Measurements from ENCODE around the gene WDFY4.
"Not testable (repeated sequence)": the region's sequence is repeated elsewhere in the genome, so short reads cannot be mapped to it uniquely, and the experiment has no call there.

Gene WDFY4, protein sequence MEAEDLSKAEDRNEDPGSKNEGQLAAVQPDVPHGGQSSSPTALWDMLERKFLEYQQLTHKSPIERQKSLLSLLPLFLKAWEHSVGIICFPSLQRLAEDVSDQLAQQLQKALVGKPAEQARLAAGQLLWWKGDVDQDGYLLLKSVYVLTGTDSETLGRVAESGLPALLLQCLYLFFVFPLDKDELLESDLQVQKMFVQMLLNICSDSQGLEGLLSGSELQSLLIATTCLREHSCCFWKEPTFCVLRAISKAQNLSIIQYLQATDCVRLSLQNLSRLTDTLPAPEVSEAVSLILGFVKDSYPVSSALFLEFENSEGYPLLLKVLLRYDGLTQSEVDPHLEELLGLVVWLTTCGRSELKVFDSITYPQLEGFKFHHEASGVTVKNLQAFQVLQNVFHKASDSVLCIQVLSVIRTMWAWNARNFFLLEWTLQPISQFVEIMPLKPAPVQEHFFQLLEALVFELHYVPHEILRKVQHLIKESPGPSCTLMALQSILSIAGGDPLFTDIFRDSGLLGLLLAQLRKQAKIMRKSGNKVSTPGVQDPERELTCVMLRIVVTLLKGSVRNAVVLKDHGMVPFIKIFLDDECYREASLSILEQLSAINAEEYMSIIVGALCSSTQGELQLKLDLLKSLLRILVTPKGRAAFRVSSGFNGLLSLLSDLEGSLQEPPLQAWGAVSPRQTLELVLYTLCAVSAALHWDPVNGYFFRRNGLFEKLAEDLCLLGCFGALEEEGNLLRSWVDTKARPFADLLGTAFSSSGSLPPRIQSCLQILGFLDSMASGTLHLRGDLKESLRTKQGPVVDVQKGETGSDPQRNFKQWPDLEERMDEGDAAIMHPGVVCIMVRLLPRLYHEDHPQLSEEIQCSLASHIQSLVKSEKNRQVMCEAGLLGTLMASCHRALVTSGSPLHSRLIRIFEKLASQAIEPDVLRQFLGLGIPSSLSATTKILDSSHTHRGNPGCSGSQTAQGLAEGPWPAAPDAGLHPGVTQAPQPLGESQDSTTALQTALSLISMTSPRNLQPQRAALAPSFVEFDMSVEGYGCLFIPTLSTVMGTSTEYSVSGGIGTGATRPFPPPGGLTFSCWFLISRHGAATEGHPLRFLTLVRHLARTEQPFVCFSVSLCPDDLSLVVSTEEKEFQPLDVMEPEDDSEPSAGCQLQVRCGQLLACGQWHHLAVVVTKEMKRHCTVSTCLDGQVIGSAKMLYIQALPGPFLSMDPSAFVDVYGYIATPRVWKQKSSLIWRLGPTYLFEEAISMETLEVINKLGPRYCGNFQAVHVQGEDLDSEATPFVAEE (N-terminal part only)

GRCh38 chr10:48684792-48685623 lies at the start of gene WDFY4:
WDFY4 (plus strand) TSS chr10:48684873; CDS start chr10:48709733, 24,860 bp downstream.
- peak; percentile 79 to 81 for DNase-seq

- no peak for DNase-seq
Observed at GRCh38 chr10:48634984-48635557, 49.6 kb upstream of the WDFY4 start.

DNA sequence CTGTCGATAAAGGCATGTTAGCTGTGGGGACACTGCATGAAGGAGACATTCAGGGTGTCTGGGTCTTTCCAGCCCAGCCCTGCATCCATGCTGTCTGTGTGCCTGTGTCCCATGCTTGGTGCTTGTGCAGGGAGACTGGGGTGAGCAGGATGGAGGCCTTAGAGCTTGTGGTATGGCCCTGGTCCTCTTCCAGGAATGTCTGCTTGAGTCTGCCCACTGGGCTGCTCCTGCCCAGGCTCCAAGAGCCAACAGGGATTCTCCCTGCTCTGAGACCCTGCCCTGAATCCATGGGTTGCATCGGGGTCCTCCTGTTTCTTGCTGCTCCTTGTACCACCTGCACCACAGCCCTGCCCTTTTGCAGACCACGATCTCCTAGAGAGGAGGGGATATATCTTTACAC lies 48.4 kb upstream of the WDFY4 start:
- DNase-seq, result no peak

DNA sequence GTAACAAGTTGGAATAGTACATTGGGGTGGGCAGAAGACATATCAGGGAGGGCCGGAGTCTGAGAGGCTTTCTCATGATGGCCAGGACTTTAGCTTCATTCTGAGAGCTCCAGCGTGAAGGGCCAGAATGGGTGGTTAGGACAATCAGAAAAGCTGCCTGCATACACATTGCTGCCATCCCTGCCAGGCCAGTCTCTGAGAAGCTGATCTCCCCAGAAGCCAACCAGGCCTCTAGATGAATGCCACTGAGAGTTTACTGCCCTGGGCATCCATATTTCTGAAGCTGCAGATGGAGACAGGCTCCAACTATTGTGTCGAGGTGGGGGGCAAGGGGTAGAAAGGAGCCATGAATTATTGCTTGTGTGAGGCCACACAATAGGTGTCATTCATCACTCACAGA lies 47.8 kb upstream of the WDFY4 start:
- no peak for DNase-seq

GRCh38 chr10:48638158-48638557 lies 46.5 kb upstream of the WDFY4 start:
- DNase-seq, result no peak

DNA sequence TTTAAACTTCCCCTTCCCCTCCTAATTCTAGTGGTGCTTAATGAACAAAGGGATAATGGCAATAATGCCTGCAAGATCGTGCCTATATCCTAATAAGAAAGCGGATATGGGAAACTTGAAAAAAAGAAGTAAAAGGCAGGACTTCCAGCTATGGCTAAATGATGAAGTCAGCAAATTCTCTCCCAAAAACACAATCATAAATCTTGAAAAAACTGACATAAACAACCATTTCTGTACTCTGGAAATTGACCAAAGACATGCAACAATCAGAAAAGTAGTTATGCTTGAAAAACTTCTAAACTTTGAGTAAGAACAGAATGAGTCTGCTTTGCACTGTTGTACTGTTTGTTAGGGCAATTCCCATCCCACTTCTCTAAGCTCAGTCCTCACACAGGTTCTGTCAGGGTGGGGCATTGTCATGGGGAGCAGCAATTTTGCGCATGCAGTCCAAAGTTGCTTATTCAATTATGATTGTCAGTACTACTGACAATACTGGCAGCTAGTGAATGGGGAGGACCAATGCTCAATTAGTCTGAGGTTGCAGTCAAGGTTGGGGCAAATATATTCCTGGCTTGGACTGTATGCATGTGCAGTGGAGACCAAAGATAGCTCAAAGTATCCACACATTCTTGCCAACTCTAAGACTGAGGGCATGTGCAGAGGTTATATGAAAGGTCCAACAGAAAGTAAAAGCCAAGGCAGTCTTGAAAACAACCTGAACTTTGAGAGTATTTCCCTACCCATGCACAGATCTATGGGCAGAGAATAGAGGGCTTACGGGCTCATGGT lies 45.7 kb upstream of the WDFY4 start:
- no peak for DNase-seq

- peak in 1 of 2 donors; percentile 61 for DNase-seq
Observed at GRCh38 chr10:48639632-48640031, 45.0 kb upstream of the WDFY4 start.

DNA sequence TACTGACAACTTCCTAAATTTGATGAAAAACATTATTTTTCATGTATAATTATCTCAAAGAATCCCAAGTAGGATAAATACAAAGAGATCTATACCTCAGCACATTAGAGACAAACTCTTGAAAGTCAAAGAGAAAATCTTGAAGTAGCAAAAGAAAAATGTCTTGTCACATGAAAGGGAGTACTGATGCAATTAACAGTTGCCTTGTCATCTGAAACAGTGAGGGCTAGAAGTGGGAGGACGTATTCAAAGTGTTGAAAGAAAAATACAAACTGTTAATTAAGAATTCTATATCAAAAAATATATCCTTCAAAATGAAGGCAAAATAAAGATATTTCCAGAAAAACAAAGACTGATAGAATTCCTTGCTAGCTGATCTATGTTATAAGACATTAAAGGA lies 44.3 kb upstream of the WDFY4 start:
- DNase-seq, result no peak

DNA sequence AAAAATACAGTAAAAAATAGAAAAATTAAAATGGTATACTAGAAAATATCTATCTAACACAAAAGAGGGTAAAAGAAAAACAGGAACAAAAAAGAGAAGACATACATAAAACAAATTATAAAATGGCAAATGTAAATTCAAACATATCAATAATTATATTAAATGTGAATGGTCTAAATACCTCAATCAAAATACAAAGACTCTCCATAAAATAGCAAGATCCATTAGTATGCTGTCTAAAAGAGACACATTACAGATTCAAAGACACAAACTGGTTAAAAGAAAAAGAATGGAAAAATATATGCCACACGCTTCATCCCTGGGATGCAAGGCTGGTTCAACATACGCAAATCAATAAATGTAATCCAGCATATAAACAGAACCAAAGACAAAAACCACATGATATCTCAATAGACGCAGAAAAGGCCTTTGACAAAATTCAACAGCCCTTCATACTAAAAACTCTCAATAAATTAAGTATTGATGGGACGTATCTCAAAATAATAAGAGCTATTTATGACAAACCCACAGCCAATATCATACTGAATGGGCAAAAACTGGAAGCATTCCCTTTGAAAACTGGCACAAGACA lies 43.5 kb upstream of the WDFY4 start:
- DNase-seq, result not testable (repeated sequence)

DNA sequence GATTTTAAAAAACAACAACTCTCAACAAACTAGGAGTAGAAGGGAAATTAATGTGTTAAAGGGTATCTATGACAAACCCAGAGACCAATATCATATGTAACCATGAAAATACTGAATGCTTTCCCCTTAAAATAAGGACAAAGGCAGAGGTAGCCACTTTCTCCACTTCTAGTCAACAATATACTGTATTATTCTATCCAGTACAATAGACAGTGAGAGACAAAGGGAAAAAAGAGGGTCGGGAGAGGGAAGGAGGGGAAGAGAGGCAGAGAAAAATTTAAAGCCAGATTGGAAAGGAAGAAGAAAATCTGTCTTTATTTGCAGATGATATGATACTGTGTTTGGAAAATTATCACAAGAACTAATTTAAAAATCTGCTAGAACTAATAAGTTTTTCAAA lies 39.1 kb upstream of the WDFY4 start:
- no peak for DNase-seq

DNA sequence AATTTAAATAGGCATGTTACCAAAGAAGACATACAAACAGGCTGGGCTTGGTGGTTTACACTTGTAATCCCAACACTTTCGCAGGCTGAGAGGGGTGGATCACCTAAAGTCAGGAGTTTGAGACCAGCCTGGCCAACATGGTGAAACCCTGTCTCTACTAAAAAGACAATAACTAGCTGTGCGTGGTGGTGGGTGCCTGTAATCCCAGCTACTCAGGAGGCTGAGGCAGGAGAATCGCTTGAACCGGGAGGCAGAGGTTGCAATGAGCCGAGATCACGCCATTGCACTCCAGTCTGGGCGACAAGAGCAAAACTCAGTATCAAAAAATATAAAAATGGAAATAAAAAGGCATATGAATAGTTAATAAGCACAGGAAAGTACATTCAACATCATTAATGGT lies 37.6 kb upstream of the WDFY4 start:
- DNase-seq, result not testable (repeated sequence)

DNA sequence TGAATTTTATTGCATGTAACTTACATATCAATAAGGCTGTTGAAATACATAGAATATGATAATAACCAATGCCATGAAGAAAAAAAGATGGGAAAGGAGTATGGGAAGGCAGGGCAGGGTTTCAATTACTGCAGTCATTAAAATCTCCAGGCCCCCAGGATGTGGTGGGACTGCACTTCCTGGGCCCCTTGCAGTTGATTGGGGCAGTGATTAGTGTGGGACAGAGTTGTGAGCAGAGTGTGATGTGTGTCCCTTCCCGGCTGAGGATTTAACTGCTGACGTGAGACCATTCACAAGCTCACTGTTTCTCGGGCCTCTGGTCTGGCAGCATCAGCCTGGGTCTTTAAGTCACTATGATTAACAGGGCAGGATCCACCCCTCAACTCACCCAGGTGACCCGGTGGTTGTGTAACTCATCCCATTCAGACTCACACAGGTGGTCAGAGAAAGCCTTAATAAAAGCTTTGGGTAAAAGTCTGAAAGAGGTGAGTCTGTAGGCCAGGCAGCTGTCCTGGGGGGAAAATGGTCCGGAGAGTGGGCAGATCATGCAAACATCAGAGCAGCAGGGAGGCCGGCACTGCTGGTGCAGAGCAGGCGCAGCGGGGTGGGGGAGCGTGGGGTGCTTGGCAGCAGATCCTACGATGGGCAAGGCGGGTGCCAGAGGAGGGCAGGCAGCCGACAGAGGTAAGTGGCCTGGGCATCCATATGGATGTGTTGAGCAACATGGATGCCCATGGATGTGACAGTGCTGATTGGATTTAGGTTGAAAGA lies 36.3 kb upstream of the WDFY4 start:
- no peak for DNase-seq

- no peak for DNase-seq
Observed at GRCh38 chr10:48649349-48649944, 35.2 kb upstream of the WDFY4 start.

DNA sequence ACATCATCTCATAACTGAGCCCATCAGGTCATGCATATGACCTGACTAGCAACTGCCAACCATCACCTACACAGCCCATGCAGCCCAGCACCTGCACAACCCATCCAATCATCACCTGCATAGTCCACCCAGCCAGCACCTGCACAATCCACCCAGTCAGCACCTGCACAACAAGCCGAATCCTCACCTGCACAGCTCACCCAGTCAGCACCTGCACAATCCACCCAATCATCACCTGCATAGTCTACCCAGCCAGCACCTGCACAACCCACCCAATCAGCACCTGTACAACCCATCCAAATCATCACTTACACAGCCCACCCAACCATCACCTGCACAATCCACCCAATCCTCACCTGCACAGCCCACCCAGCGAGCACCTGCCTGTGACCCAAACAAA lies 33.4 kb upstream of the WDFY4 start:
- DNase-seq, result no peak

DNA sequence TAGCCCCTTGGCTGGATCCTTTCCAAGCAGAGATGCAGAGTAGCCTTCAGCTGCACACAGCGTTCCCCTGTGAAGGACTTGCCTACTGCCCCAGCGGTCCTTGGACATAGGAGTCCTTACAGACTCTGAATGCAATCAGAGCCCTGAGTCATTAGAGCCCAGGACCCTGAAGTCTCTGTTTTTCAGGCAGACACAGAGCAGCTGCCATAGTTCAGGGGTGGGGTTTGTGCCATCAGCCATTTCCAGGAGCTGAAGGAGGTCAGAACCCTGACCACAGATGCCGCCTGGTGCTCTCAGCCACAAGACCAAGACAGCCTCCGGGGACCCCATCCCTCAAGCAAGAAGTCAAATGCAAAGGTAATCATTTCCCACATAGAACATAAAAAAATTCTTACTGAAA lies 32.8 kb upstream of the WDFY4 start:
- DNase-seq, result no peak

DNA sequence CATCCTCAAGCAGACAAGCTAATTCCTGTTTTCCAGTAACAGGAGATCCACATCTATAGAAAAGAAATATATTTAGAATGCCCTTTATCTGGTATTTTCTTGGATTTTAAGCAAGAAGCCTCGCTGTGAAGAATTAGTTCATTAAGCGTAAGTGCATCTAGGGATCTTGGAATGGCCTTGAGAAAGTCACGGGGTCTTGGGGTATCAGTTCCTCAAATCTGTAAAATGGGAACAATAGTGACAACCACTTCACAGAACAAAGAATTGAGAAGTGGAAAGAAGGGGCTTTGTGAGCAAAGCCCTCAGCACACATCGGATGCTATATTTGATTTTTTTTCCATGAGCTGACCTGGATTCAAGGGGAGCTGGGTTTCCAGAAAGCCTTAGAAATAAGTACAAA lies 32.3 kb upstream of the WDFY4 start:
- DNase-seq, result no peak

DNA sequence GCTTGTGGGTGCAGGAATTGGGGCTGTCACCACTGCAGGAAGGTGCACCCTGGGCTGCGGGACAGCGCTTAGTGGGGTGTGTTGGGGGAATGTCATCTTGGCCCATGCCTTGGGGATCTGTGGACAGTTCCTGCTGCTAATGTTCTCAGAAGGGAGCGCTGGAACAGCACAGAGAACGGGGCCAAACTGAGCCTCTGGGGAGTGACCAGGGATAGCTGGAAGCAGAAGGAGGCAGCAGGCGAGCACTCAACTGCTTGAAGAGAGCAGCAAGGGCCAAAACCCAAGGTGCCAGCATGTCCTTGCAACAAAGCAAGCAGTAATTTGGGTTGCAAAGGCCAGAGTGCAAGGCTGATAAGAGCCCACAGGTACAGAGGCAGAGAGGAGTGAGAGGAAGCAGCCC lies 31.3 kb upstream of the WDFY4 start:
- no peak for DNase-seq

DNA sequence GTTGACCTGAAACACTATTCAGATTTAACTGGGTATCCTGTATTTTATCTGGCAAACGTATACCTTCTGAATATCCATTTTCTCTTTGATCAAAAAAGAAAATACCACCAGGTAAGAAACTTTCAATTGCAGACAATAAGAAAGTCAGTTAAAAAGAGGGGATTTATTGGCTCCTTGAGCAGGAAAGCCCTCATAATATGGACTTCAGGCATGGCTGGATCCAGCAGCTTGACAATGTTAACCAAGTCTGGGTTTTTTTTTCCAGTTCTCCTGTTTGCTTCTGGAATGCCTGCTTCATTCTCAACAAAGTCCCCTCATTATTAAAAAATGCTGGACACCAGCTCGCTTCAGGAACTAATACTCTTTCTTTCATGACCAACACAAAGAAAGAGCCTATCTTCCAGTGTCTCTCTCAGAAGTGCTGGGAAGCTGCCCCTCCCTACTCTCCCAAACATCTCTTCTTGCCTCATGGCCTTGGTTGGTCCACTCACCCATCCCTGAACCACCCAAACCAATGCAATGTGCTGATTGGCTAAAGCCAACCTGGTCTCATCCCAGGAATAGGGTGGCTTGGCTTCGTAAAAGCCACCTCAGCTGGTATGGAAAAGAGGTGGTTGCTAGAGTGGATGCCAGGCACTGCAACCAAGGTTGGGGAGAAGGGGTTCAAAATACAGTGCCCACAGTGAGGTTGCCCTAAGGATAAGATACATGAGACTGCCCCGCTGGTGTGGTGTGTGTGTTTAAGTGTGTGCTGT lies 30.6 kb upstream of the WDFY4 start:
- DNase-seq, result no peak
